Astrocyte (in vitro differentiated cells and primary cell): ENCODE results near the gene TWNK. TPM values are rescaled to one million over a fixed set of nuclear protein-coding genes. Genes with fewer than 3 reads are reported as not detected.

Experiments used
- DNase-seq: peaks from one replicate; pipeline ENCODE4 v3.0.0-alpha.2; 2010; ENCODE audit warnings: low read depth
- FAIRE-seq: peaks from 2 replicates; lab custom pipeline; 2011; peaks lifted over from hg19 to GRCh38; lab: Jason Lieb, UNC
- H2AFZ ChIP-seq: 2 replicates; pipeline ENCODE4 v1.6.0; 2012; ENCODE audit warnings: low read depth, low read length, inconsistent platforms
- H3K27ac ChIP-seq: 2 replicates; pipeline ENCODE4 v1.5.1; 2011; ENCODE audit warnings: low read depth, low read length, inconsistent platforms
- H3K27me3 ChIP-seq: 2 replicates; pipeline ENCODE4 v1.6.0; 2011; ENCODE audit warnings: low read length, inconsistent platforms; ENCODE audit not compliant: insufficient read depth
- H3K36me3 ChIP-seq: 2 replicates; pipeline ENCODE4 v1.5.1; 2011; ENCODE audit warnings: low read length, inconsistent platforms; ENCODE audit not compliant: insufficient read depth
- H3K4me1 ChIP-seq: 2 replicates; pipeline ENCODE4 v1.5.1; 2011; ENCODE audit warnings: low read length, inconsistent platforms; ENCODE audit not compliant: insufficient read depth
- H3K4me2 ChIP-seq: 2 replicates; pipeline ENCODE4 v1.6.0; 2012; ENCODE audit warnings: low read length, inconsistent platforms
- H3K4me3 ChIP-seq: 2 replicates; pipeline ENCODE4 v1.5.1; 2011; ENCODE audit warnings: low read depth, mild to moderate bottlenecking, low read length, inconsistent platforms; ENCODE audit not compliant: insufficient read depth
- H3K79me2 ChIP-seq: 2 replicates; pipeline ENCODE4 v1.6.0; 2012; ENCODE audit warnings: mild to moderate bottlenecking, low read length, inconsistent platforms; ENCODE audit not compliant: insufficient read depth
- H3K9ac ChIP-seq: 2 replicates; pipeline ENCODE4 v1.6.0; 2012; ENCODE audit warnings: mild to moderate bottlenecking, low read length, inconsistent platforms
- H3K9me3 ChIP-seq: 2 replicates; pipeline ENCODE4 v1.5.1; 2012; ENCODE audit warnings: low read depth, mild to moderate bottlenecking, low read length, inconsistent platforms; ENCODE audit not compliant: insufficient read depth
- H4K20me1 ChIP-seq: 2 replicates; pipeline ENCODE4 v1.6.0; 2012; ENCODE audit warnings: low read length, inconsistent platforms; ENCODE audit not compliant: insufficient read depth
- H3K27ac Mint-ChIP-seq: one replicate; pipeline ENCODE4 v1.8.0; 2021; ENCODE audit warnings: mild to moderate bottlenecking, mixed read lengths; ENCODE audit not compliant: unreplicated experiment
- H3K27me3 Mint-ChIP-seq: one replicate; pipeline ENCODE4 v1.8.0; 2021; ENCODE audit warnings: low read depth, mixed read lengths; ENCODE audit not compliant: unreplicated experiment
- H3K36me3 Mint-ChIP-seq: one replicate; pipeline ENCODE4 v1.8.0; 2021; ENCODE audit warnings: low read depth, mixed read lengths; ENCODE audit not compliant: unreplicated experiment
- H3K4me1 Mint-ChIP-seq: one replicate; pipeline ENCODE4 v1.8.0; 2021; ENCODE audit warnings: low read depth, mixed read lengths; ENCODE audit not compliant: unreplicated experiment
- H3K4me3 Mint-ChIP-seq: one replicate; pipeline ENCODE4 v1.8.0; 2021; ENCODE audit warnings: mild to moderate bottlenecking, moderate library complexity, mixed read lengths; ENCODE audit not compliant: unreplicated experiment
- H3K9me3 Mint-ChIP-seq: one replicate; pipeline ENCODE4 v1.8.0; 2021; ENCODE audit warnings: mild to moderate bottlenecking, mixed read lengths; ENCODE audit not compliant: unreplicated experiment
- CTCF ChIP-seq: IDR thresholded peaks from 2 replicates; pipeline ENCODE4 v1.5.1; 2011; ENCODE audit warnings: low read depth, mild to moderate bottlenecking, inconsistent platforms, low read length, moderate library complexity; ENCODE audit not compliant: insufficient read depth
- EZH2 ChIP-seq: IDR thresholded peaks from 2 replicates; pipeline ENCODE4 v1.6.1; 2012; ENCODE audit warnings: mild to moderate bottlenecking, low read length, inconsistent platforms; ENCODE audit not compliant: insufficient read depth
- total RNA-seq: library from RNA; stranded (reverse); gene quantifications from 2 replicates; pipeline ENCODE4 v1.2.1, GENCODE V29; 2021

The TWNK gene
- total RNA-seq, 1 donor from 2014 or later, result 12.9 TPM

- FAIRE-seq (no peak), DNase-seq (no peak)
- Histone ChIP-seq H3K36me3 (peaks cover 4% of the 10 kb centered on the region), H3K27me3 (no peaks in the 10 kb centered on the region), H3K9ac (no peak overlapping the region), H3K4me2 (no peak overlapping the region), H3K27ac (no peak overlapping the region), H3K79me2 (peaks cover 33% of the 10 kb centered on the region), H2AFZ (no peak overlapping the region), H3K9me3 (no peaks in the 10 kb centered on the region), H4K20me1 (peaks cover 26% of the 10 kb centered on the region), H3K4me1 (peaks cover 19% of the 10 kb centered on the region), H3K4me3 (no peak overlapping the region)
- H3K4me3 Mint-ChIP-seq, result no peak overlapping the region
- TF ChIP-seq CTCF (no peak), EZH2 (no peak)
- H3K9me3 Mint-ChIP-seq, result peaks cover 3% of the 10 kb centered on the region
- no peak overlapping the region for H3K27ac Mint-ChIP-seq
- H3K36me3 Mint-ChIP-seq, result peaks cover 21% of the 10 kb centered on the region
- H3K4me1 Mint-ChIP-seq, result peaks cover 10% of the 10 kb centered on the region
- no peaks in the 10 kb centered on the region for H3K27me3 Mint-ChIP-seq
These were observed 3.3 kb upstream of the TWNK start for GRCh38 chr10:100983868-100984671.

DNA sequence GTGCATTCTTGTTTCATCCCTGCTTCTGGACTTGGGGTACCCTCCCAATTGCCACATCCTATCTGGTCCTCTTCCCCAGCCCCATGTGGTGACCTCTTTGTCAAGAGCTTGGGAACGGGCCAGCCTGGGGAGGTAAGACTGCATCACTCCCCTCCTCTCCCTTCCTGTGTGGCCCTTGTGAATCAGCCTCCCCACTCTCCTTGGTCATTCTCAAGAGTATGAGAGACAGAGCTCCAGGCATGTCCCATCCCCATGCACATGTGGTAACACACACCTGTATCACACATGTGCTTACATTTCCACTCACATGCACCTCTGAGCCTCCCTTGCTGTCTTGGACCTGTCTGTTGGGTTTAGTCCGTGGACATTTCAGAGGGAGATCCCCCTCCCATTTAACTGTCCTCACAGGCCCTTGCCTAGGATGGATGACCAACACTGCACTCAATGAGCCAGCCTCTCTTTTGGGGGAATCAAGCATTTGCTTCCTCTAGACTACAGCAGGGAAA, 2.6 kb upstream of the TWNK start:
- Mint-ChIP-seq H3K4me3 (no peak overlapping the region), H3K27ac (no peak overlapping the region)

More for the DNA sequence above, 2.6 kb upstream of the TWNK start:
- Mint-ChIP-seq H3K36me3 (peaks cover 24% of the 10 kb centered on the region), H3K27me3 (no peaks in the 10 kb centered on the region), H3K9me3 (peaks cover 3% of the 10 kb centered on the region), H3K4me1 (peaks cover 10% of the 10 kb centered on the region)
- H3K4me1 ChIP-seq, result peaks cover 19% of the 10 kb centered on the region
- H3K79me2 ChIP-seq, result peaks cover 39% of the 10 kb centered on the region
- H3K4me2 ChIP-seq, result no peak overlapping the region
- H3K9me3 ChIP-seq, result no peaks in the 10 kb centered on the region
- no peaks in the 10 kb centered on the region for H3K27me3 ChIP-seq
- no peak for DNase-seq
- H3K36me3 ChIP-seq, result peaks cover 11% of the 10 kb centered on the region
- no peak overlapping the region for H2AFZ ChIP-seq
- no peak for FAIRE-seq
- H3K27ac ChIP-seq, result no peak overlapping the region
- H4K20me1 ChIP-seq, result peaks cover 26% of the 10 kb centered on the region
- no peak for TF ChIP-seq CTCF
- no peak for TF ChIP-seq EZH2
- H3K9ac ChIP-seq, result no peak overlapping the region
- no peak overlapping the region for H3K4me3 ChIP-seq
